Gastroesophageal sphincter (tissue), 4 donors: ENCODE results near the gene CMIP. TPM values are rescaled to one million over a fixed set of nuclear protein-coding genes. Genes with fewer than 3 reads are reported as not detected.

Experiments
- ATAC-seq: fragments of 150-250 bp; one replicate; pipeline ENCODE4 v1.9.1; 2016; ENCODE audit warnings: mild to moderate bottlenecking, moderate library complexity
- H3K27ac ChIP-seq, 4 donors: fragments of 200-600 bp; sonication (generic) in 3 of 4; 1 replicate in 3 of 4; 2 replicates in 1 of 4; pipeline ENCODE4 v1.5.1; 2016 to 2019
- H3K27me3 ChIP-seq: fragments of 200-600 bp; sonication (generic); one replicate; pipeline ENCODE4 v1.5.1; 2019
- H3K36me3 ChIP-seq, 2 donors: fragments of 200-600 bp; sonication (generic); one replicate each; pipeline ENCODE4 v1.5.1; 2019; ENCODE audit warnings: control low read depth in 1 of 2
- H3K4me1 ChIP-seq, 3 donors: fragments of 200-600 bp; sonication (generic); 1 replicate in 2 of 3; 2 replicates in 1 of 3; pipeline ENCODE4 v1.5.1; 2016 to 2019; ENCODE audit warnings: control low read depth in 2 of 3
- H3K4me3 ChIP-seq, 2 donors: fragments of 200-600 bp; sonication (generic); one replicate each; pipeline ENCODE4 v1.5.1; 2019; ENCODE audit warnings: mild to moderate bottlenecking in 1 of 2, moderate library complexity in 1 of 2
- H3K9me3 ChIP-seq, 3 donors: fragments of 200-600 bp; sonication (generic); one replicate each; pipeline ENCODE4 v1.5.1; 2017 to 2019; ENCODE audit warnings: control low read depth in 2 of 3
- EP300 ChIP-seq: sonication (generic); formaldehyde crosslinking; IDR thresholded peaks from one replicate; pipeline ENCODE4 v1.6.1; 2017; ENCODE audit warnings: antibody characterized with exemption, mild to moderate bottlenecking
- POLR2A ChIP-seq, 2 donors: fragments of 450-650 bp; IDR thresholded peaks; one replicate each; pipeline ENCODE4 v1.6.1; 2017; ENCODE audit warnings: antibody characterized with exemption in 2 of 2, mild to moderate bottlenecking in 2 of 2, moderate library complexity in 1 of 2
- POLR2AphosphoS5 ChIP-seq: sonication (generic); formaldehyde crosslinking; IDR thresholded peaks from one replicate; pipeline ENCODE4 v1.6.1; 2017; ENCODE audit warnings: antibody characterized with exemption
- WGBS, 2 donors: methylation state at CpG; one replicate each; pipeline ENCODE4 v1.1.5; 2018; ENCODE audit warnings: low coverage in 1 of 2; 5-methylcytosine and 5-hydroxymethylcytosine counted together
- total RNA-seq, 4 donors: library from RNA; depleted of rRNA; stranded (reverse); fragments of >200 nt; gene quantifications; one replicate each; pipeline ENCODE4 v1.1.0, GENCODE V29; 2016
- TF ChIP-seq, protein P1 (sequence below), 4 experiments: fragments of 200-600 bp in 2 of 4; fragments of 450-650 bp in 2 of 4; sonication (generic) in 1 of 4; IDR thresholded peaks; one replicate each; pipeline ENCODE4 v1.5.1; 2017 to 2019; ENCODE audit warnings: antibody characterized with exemption in 4 of 4, mild to moderate bottlenecking in 2 of 4, moderate library complexity in 2 of 4

The CMIP gene
- total RNA-seq, 4 donors from 2014 or later: 13.4 to 24.0 (median 19.2) TPM

- no peak for ATAC-seq
- H3K27me3 ChIP-seq: no peaks in the 10 kb centered on the region
- WGBS, 2 donors: 75 to 83% methylated on average over 4 to 7 of the region's 19 CpGs
- H3K4me1 ChIP-seq: peaks cover 0 to 77% (median 19%) of the 10 kb centered on the region in 3 donors
- H3K4me3 ChIP-seq: peak overlapping the region in 1 of 2 donors; percentile 91
- H3K36me3 ChIP-seq: no peaks in the 10 kb centered on the region
- H3K27ac ChIP-seq: peak overlapping the region in 3 of 4 donors; percentile 61 to 89 (median 81)
- no peak for TF ChIP-seq POLR2A (IDR thresholded peaks at IDR 0.05)
- no peak for TF ChIP-seq POLR2AphosphoS5
- no peak for TF ChIP-seq EP300
- TF ChIP-seq, protein P1, sequence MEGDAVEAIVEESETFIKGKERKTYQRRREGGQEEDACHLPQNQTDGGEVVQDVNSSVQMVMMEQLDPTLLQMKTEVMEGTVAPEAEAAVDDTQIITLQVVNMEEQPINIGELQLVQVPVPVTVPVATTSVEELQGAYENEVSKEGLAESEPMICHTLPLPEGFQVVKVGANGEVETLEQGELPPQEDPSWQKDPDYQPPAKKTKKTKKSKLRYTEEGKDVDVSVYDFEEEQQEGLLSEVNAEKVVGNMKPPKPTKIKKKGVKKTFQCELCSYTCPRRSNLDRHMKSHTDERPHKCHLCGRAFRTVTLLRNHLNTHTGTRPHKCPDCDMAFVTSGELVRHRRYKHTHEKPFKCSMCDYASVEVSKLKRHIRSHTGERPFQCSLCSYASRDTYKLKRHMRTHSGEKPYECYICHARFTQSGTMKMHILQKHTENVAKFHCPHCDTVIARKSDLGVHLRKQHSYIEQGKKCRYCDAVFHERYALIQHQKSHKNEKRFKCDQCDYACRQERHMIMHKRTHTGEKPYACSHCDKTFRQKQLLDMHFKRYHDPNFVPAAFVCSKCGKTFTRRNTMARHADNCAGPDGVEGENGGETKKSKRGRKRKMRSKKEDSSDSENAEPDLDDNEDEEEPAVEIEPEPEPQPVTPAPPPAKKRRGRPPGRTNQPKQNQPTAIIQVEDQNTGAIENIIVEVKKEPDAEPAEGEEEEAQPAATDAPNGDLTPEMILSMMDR (IDR thresholded peaks at IDR 0.05): no peak
- no peaks in the 10 kb centered on the region for H3K9me3 ChIP-seq
These were observed 3.8 kb downstream of the CMIP start for GRCh38 chr16:81448154-81449131.

DNA sequence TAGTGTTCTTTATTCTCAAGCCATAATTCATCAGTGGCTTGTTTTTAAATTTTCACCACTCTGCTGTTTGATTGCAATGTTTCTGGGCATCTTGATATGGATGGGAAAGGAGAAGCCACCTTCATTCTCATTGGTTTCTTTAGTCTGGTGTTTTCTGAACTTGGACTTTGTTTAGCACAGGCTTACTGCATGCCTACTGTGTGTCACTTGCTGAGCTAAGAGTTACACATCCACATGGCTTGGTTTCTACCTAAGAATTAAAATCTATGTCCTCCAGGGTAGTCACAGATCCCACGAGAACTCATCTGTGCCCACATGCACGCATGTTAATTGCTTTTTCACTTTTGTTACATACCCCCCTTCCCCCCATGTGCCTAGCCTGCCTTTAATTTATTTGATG lies 4.6 kb downstream of the CMIP start:
- Histone ChIP-seq H3K36me3 (no peaks in the 10 kb centered on the region), H3K4me1 (peaks cover 0 to 76% (median 21%) of the 10 kb centered on the region in 3 donors), H3K4me3 (no peak overlapping the region), H3K27me3 (no peaks in the 10 kb centered on the region), H3K27ac (no peak overlapping the region), H3K9me3 (no peaks in the 10 kb centered on the region)
- no peak for ATAC-seq
- TF ChIP-seq POLR2AphosphoS5 (no peak), POLR2A (IDR thresholded peaks at IDR 0.05) (no peak), EP300 (no peak)
- TF ChIP-seq, protein P1 (IDR thresholded peaks at IDR 0.05): no peak
- 95% methylated on average over 2 of the region's 2 CpGs; no CpG with 5 or more reads in 1 of the 2 donors for WGBS, 2 donors

- WGBS, 2 donors: 80% methylated on average over 1 of the region's 7 CpGs; no CpG with 5 or more reads in 1 of the 2 donors
- no peak for TF ChIP-seq POLR2AphosphoS5
- TF ChIP-seq EP300: no peak
- H3K27me3 ChIP-seq: no peaks in the 10 kb centered on the region
- no peak overlapping the region for H3K27ac ChIP-seq
- H3K4me3 ChIP-seq: no peak overlapping the region
- H3K36me3 ChIP-seq: no peaks in the 10 kb centered on the region
- ATAC-seq: no peak
- H3K9me3 ChIP-seq: no peaks in the 10 kb centered on the region
- H3K4me1 ChIP-seq: peaks cover 0 to 75% (median 21%) of the 10 kb centered on the region in 3 donors
These were observed 5.4 kb downstream of the CMIP start for GRCh38 chr16:81449899-81450608.

GRCh38 chr16:81450783-81451491 lies 6.3 kb downstream of the CMIP start:
- TF ChIP-seq, protein P1 (IDR thresholded peaks at IDR 0.05): no peak
- TF ChIP-seq POLR2AphosphoS5 (no peak), POLR2A (IDR thresholded peaks at IDR 0.05) (no peak), EP300 (no peak)
- H3K36me3 ChIP-seq: no peaks in the 10 kb centered on the region
- no peaks in the 10 kb centered on the region for H3K27me3 ChIP-seq
- WGBS, 2 donors: 87% methylated on average over 8 to 9 of the region's 12 CpGs
- no peaks in the 10 kb centered on the region for H3K9me3 ChIP-seq
- peaks cover 0 to 66% (median 21%) of the 10 kb centered on the region in 3 donors for H3K4me1 ChIP-seq
- H3K4me3 ChIP-seq: no peak overlapping the region
- ATAC-seq: no peak
- H3K27ac ChIP-seq: no peak overlapping the region
